ENCODE data around the gene PRKG1. TPM values are rescaled to one million over a fixed set of nuclear protein-coding genes. Genes with fewer than 3 reads are reported as not detected.

PRKG1 gene
- total RNA-seq, 4 donors from 2014 or later, result 24.0 to 89.1 (median 45.7) TPM

- Histone ChIP-seq H3K4me1 (no peaks in the 10 kb centered on the region), H3K9me3 (no peaks in the 10 kb centered on the region)
- TF ChIP-seq CTCF (IDR thresholded peaks at IDR 0.05), result no peak
- no peak for TF ChIP-seq POLR2A (IDR thresholded peaks at IDR 0.05)
Observed at GRCh38 chr10:52106899-52107298, 1032.6 kb downstream of the PRKG1 start.

GRCh38 chr10:52108236-52108635, 1033.9 kb downstream of the PRKG1 start:
- H3K4me1 ChIP-seq, result no peaks in the 10 kb centered on the region
- H3K36me3 ChIP-seq, result no peaks in the 10 kb centered on the region
- H3K27me3 ChIP-seq, result no peaks in the 10 kb centered on the region
- H3K27ac ChIP-seq, result no peak overlapping the region
- no peak overlapping the region for H3K4me3 ChIP-seq
- TF ChIP-seq CTCF (IDR thresholded peaks at IDR 0.05) (no peak), POLR2A (IDR thresholded peaks at IDR 0.05) (no peak)
- H3K9me3 ChIP-seq, result no peaks in the 10 kb centered on the region
- no peak for DNase-seq

More at GRCh38 chr10:52106899-52107298, 1032.6 kb downstream of the PRKG1 start:
- H3K27me3 ChIP-seq, result no peaks in the 10 kb centered on the region
- no peaks in the 10 kb centered on the region for H3K36me3 ChIP-seq
- DNase-seq, result no peak
- no peak overlapping the region for H3K4me3 ChIP-seq
- H3K27ac ChIP-seq, result no peak overlapping the region

GRCh38 chr10:52110576-52110975, 1036.3 kb downstream of the PRKG1 start:
- H3K36me3 ChIP-seq, result no peaks in the 10 kb centered on the region
- TF ChIP-seq CTCF (IDR thresholded peaks at IDR 0.05), result no peak
- no peak for TF ChIP-seq POLR2A (IDR thresholded peaks at IDR 0.05)
- no peaks in the 10 kb centered on the region for H3K27me3 ChIP-seq

GRCh38 chr10:52111101-52111891, 1037.0 kb downstream of the PRKG1 start:
- H3K27ac ChIP-seq, result no peak overlapping the region
- no peaks in the 10 kb centered on the region for H3K9me3 ChIP-seq
- no peaks in the 10 kb centered on the region for H3K36me3 ChIP-seq
- TF ChIP-seq CTCF (IDR thresholded peaks at IDR 0.05) (no peak), POLR2A (IDR thresholded peaks at IDR 0.05) (no peak)
- no peak for DNase-seq
- no peak overlapping the region for H3K4me3 ChIP-seq
- H3K27me3 ChIP-seq, result no peaks in the 10 kb centered on the region
- no peaks in the 10 kb centered on the region for H3K4me1 ChIP-seq

More at GRCh38 chr10:52110576-52110975, 1036.3 kb downstream of the PRKG1 start:
- DNase-seq, result no peak
- Histone ChIP-seq H3K27ac (no peak overlapping the region), H3K4me3 (no peak overlapping the region), H3K9me3 (no peaks in the 10 kb centered on the region), H3K4me1 (no peaks in the 10 kb centered on the region)

GRCh38 chr10:52115823-52116222, 1041.5 kb downstream of the PRKG1 start:
- TF ChIP-seq POLR2A (IDR thresholded peaks at IDR 0.05) (no peak), CTCF (IDR thresholded peaks at IDR 0.05) (no peak)
- Histone ChIP-seq H3K9me3 (no peaks in the 10 kb centered on the region), H3K27ac (no peak overlapping the region), H3K4me3 (no peak overlapping the region), H3K4me1 (no peaks in the 10 kb centered on the region), H3K27me3 (no peaks in the 10 kb centered on the region), H3K36me3 (no peaks in the 10 kb centered on the region)
- no peak for DNase-seq

Measured in Peyer's patch (tissue), 4 donors.